ENCODE measurements around the gene MYO16.

The MYO16 gene

GRCh38 chr13:108833531-108833930 lies 204.1 kb downstream of the MYO16 start:
- Histone ChIP-seq H3K27me3 (ENCODE audit: control insufficient read depth in 1 of 2, insufficient read depth in 2 of 2, low read length in 2 of 2) (no peaks in the 10 kb centered on the region), H3K4me3 (ENCODE audit: low read length in 2 of 2) (no peak overlapping the region), H3K36me3 (ENCODE audit: control insufficient read depth in 2 of 2, insufficient read depth in 2 of 2, low read length in 2 of 2) (no peaks in the 10 kb centered on the region), H3K9ac (ENCODE audit: low read length in 2 of 2) (no peak overlapping the region), H3K9me3 (ENCODE audit: control insufficient read depth in 2 of 2, low read length in 2 of 2) (peaks cover 0 to 3% of the 10 kb centered on the region in 2 donors), H3K27ac (ENCODE audit: low read length) (no peak overlapping the region), H3K4me1 (ENCODE audit: control insufficient read depth, insufficient read depth, low read length) (no peaks in the 10 kb centered on the region)

GRCh38 chr13:108834193-108834592 lies 204.8 kb downstream of the MYO16 start:
- H3K9ac ChIP-seq (ENCODE audit: low read length in 2 of 2) = no peak overlapping the region
- no peak overlapping the region for H3K27ac ChIP-seq (ENCODE audit: low read length)
- no peaks in the 10 kb centered on the region for H3K4me1 ChIP-seq (ENCODE audit: control insufficient read depth, insufficient read depth, low read length)
- H3K9me3 ChIP-seq (ENCODE audit: control insufficient read depth in 2 of 2, low read length in 2 of 2) = no peaks in the 10 kb centered on the region
- H3K4me3 ChIP-seq (ENCODE audit: low read length in 2 of 2) = no peak overlapping the region
- H3K27me3 ChIP-seq (ENCODE audit: control insufficient read depth in 1 of 2, insufficient read depth in 2 of 2, low read length in 2 of 2) = no peaks in the 10 kb centered on the region
- H3K36me3 ChIP-seq (ENCODE audit: control insufficient read depth in 2 of 2, insufficient read depth in 2 of 2, low read length in 2 of 2) = no peaks in the 10 kb centered on the region

GRCh38 chr13:108835083-108835482 lies 205.7 kb downstream of the MYO16 start:
- no peak overlapping the region for H3K4me3 ChIP-seq (ENCODE audit: low read length in 2 of 2)
- H3K27ac ChIP-seq (ENCODE audit: low read length) = no peak overlapping the region
- H3K27me3 ChIP-seq (ENCODE audit: control insufficient read depth in 1 of 2, insufficient read depth in 2 of 2, low read length in 2 of 2) = no peaks in the 10 kb centered on the region
- H3K9ac ChIP-seq (ENCODE audit: low read length in 2 of 2) = no peak overlapping the region
- H3K9me3 ChIP-seq (ENCODE audit: control insufficient read depth in 2 of 2, low read length in 2 of 2) = no peaks in the 10 kb centered on the region
- no peaks in the 10 kb centered on the region for H3K36me3 ChIP-seq (ENCODE audit: control insufficient read depth in 2 of 2, insufficient read depth in 2 of 2, low read length in 2 of 2)
- H3K4me1 ChIP-seq (ENCODE audit: control insufficient read depth, insufficient read depth, low read length) = no peaks in the 10 kb centered on the region

- no peaks in the 10 kb centered on the region for H3K9me3 ChIP-seq (ENCODE audit: control insufficient read depth in 2 of 2, low read length in 2 of 2)
- H3K27me3 ChIP-seq (ENCODE audit: control insufficient read depth in 1 of 2, insufficient read depth in 2 of 2, low read length in 2 of 2) = no peaks in the 10 kb centered on the region
These were observed 221.3 kb downstream of the MYO16 start for GRCh38 chr13:108850691-108851090.

GRCh38 chr13:108851660-108852059 lies 222.2 kb downstream of the MYO16 start:
- H3K9ac ChIP-seq (ENCODE audit: low read length in 2 of 2) = no peak overlapping the region
- no peaks in the 10 kb centered on the region for H3K36me3 ChIP-seq (ENCODE audit: control insufficient read depth in 2 of 2, insufficient read depth in 2 of 2, low read length in 2 of 2)
- no peaks in the 10 kb centered on the region for H3K9me3 ChIP-seq (ENCODE audit: control insufficient read depth in 2 of 2, low read length in 2 of 2)
- no peak overlapping the region for H3K27ac ChIP-seq (ENCODE audit: low read length)
- H3K4me1 ChIP-seq (ENCODE audit: control insufficient read depth, insufficient read depth, low read length) = no peaks in the 10 kb centered on the region
- H3K4me3 ChIP-seq (ENCODE audit: low read length in 2 of 2) = no peak overlapping the region
- H3K27me3 ChIP-seq (ENCODE audit: control insufficient read depth in 1 of 2, insufficient read depth in 2 of 2, low read length in 2 of 2) = no peaks in the 10 kb centered on the region

More at GRCh38 chr13:108850691-108851090, 221.3 kb downstream of the MYO16 start:
- Histone ChIP-seq H3K4me1 (ENCODE audit: control insufficient read depth, insufficient read depth, low read length) (no peaks in the 10 kb centered on the region), H3K9ac (ENCODE audit: low read length in 2 of 2) (no peak overlapping the region), H3K27ac (ENCODE audit: low read length) (no peak overlapping the region), H3K4me3 (ENCODE audit: low read length in 2 of 2) (no peak overlapping the region), H3K36me3 (ENCODE audit: control insufficient read depth in 2 of 2, insufficient read depth in 2 of 2, low read length in 2 of 2) (no peaks in the 10 kb centered on the region)

GRCh38 chr13:108853031-108853430 lies 223.6 kb downstream of the MYO16 start:
- Histone ChIP-seq H3K9me3 (ENCODE audit: control insufficient read depth in 2 of 2, low read length in 2 of 2) (no peaks in the 10 kb centered on the region), H3K27ac (ENCODE audit: low read length) (no peak overlapping the region), H3K36me3 (ENCODE audit: control insufficient read depth in 2 of 2, insufficient read depth in 2 of 2, low read length in 2 of 2) (no peaks in the 10 kb centered on the region), H3K4me3 (ENCODE audit: low read length in 2 of 2) (no peak overlapping the region), H3K9ac (ENCODE audit: low read length in 2 of 2) (no peak overlapping the region), H3K4me1 (ENCODE audit: control insufficient read depth, insufficient read depth, low read length) (no peaks in the 10 kb centered on the region), H3K27me3 (ENCODE audit: control insufficient read depth in 1 of 2, insufficient read depth in 2 of 2, low read length in 2 of 2) (no peaks in the 10 kb centered on the region)

GRCh38 chr13:108855737-108856387 lies 226.5 kb downstream of the MYO16 start:
- Histone ChIP-seq H3K4me3 (ENCODE audit: low read length in 2 of 2) (no peak overlapping the region), H3K4me1 (ENCODE audit: control insufficient read depth, insufficient read depth, low read length) (no peaks in the 10 kb centered on the region), H3K27me3 (ENCODE audit: control insufficient read depth in 1 of 2, insufficient read depth in 2 of 2, low read length in 2 of 2) (no peaks in the 10 kb centered on the region), H3K9me3 (ENCODE audit: control insufficient read depth in 2 of 2, low read length in 2 of 2) (no peaks in the 10 kb centered on the region), H3K36me3 (ENCODE audit: control insufficient read depth in 2 of 2, insufficient read depth in 2 of 2, low read length in 2 of 2) (no peaks in the 10 kb centered on the region), H3K9ac (ENCODE audit: low read length in 2 of 2) (no peak overlapping the region), H3K27ac (ENCODE audit: low read length) (no peak overlapping the region)

GRCh38 chr13:108858676-108859075 lies 229.3 kb downstream of the MYO16 start:
- no peak overlapping the region for H3K27ac ChIP-seq (ENCODE audit: low read length)
- H3K27me3 ChIP-seq (ENCODE audit: control insufficient read depth in 1 of 2, insufficient read depth in 2 of 2, low read length in 2 of 2) = no peaks in the 10 kb centered on the region
- H3K9me3 ChIP-seq (ENCODE audit: control insufficient read depth in 2 of 2, low read length in 2 of 2) = no peaks in the 10 kb centered on the region
- no peak overlapping the region for H3K4me3 ChIP-seq (ENCODE audit: low read length in 2 of 2)
- H3K4me1 ChIP-seq (ENCODE audit: control insufficient read depth, insufficient read depth, low read length) = no peaks in the 10 kb centered on the region
- no peak overlapping the region for H3K9ac ChIP-seq (ENCODE audit: low read length in 2 of 2)
- no peaks in the 10 kb centered on the region for H3K36me3 ChIP-seq (ENCODE audit: control insufficient read depth in 2 of 2, insufficient read depth in 2 of 2, low read length in 2 of 2)

GRCh38 chr13:108859197-108860012 lies 230.0 kb downstream of the MYO16 start:
- H3K4me1 ChIP-seq (ENCODE audit: control insufficient read depth, insufficient read depth, low read length) = no peaks in the 10 kb centered on the region
- H3K27ac ChIP-seq (ENCODE audit: low read length) = no peak overlapping the region
- H3K9me3 ChIP-seq (ENCODE audit: control insufficient read depth in 2 of 2, low read length in 2 of 2) = no peaks in the 10 kb centered on the region
- H3K27me3 ChIP-seq (ENCODE audit: control insufficient read depth in 1 of 2, insufficient read depth in 2 of 2, low read length in 2 of 2) = no peaks in the 10 kb centered on the region
- H3K4me3 ChIP-seq (ENCODE audit: low read length in 2 of 2) = peak overlapping the region in 1 of 2 donors; percentile 9
- no peak overlapping the region for H3K9ac ChIP-seq (ENCODE audit: low read length in 2 of 2)
- H3K36me3 ChIP-seq (ENCODE audit: control insufficient read depth in 2 of 2, insufficient read depth in 2 of 2, low read length in 2 of 2) = no peaks in the 10 kb centered on the region

- Histone ChIP-seq H3K9ac (ENCODE audit: low read length in 2 of 2) (no peak overlapping the region), H3K4me3 (ENCODE audit: low read length in 2 of 2) (no peak overlapping the region), H3K4me1 (ENCODE audit: control insufficient read depth, insufficient read depth, low read length) (no peaks in the 10 kb centered on the region), H3K27me3 (ENCODE audit: control insufficient read depth in 1 of 2, insufficient read depth in 2 of 2, low read length in 2 of 2) (no peaks in the 10 kb centered on the region), H3K36me3 (ENCODE audit: control insufficient read depth in 2 of 2, insufficient read depth in 2 of 2, low read length in 2 of 2) (no peaks in the 10 kb centered on the region), H3K27ac (ENCODE audit: low read length) (no peak overlapping the region), H3K9me3 (ENCODE audit: control insufficient read depth in 2 of 2, low read length in 2 of 2) (no peaks in the 10 kb centered on the region)
These were observed 231.0 kb downstream of the MYO16 start for GRCh38 chr13:108860418-108860817.

GRCh38 chr13:108877300-108877699 lies 247.9 kb downstream of the MYO16 start:
- no peak overlapping the region for H3K9ac ChIP-seq (ENCODE audit: low read length in 2 of 2)
- H3K27ac ChIP-seq (ENCODE audit: low read length) = no peak overlapping the region
- H3K4me1 ChIP-seq (ENCODE audit: control insufficient read depth, insufficient read depth, low read length) = no peaks in the 10 kb centered on the region
- peaks cover 0 to 2% of the 10 kb centered on the region in 2 donors for H3K9me3 ChIP-seq (ENCODE audit: control insufficient read depth in 2 of 2, low read length in 2 of 2)
- no peak overlapping the region for H3K4me3 ChIP-seq (ENCODE audit: low read length in 2 of 2)
- H3K36me3 ChIP-seq (ENCODE audit: control insufficient read depth in 2 of 2, insufficient read depth in 2 of 2, low read length in 2 of 2) = no peaks in the 10 kb centered on the region
- no peaks in the 10 kb centered on the region for H3K27me3 ChIP-seq (ENCODE audit: control insufficient read depth in 1 of 2, insufficient read depth in 2 of 2, low read length in 2 of 2)
